Ishikawa (cell line): ENCODE data around the gene ZNF557.

ENCODE experiments used
- CEBPB ChIP-seq: IDR thresholded peaks from 2 replicates; pipeline ENCODE4 v1.6.1; 2012
- CREB1 ChIP-seq: IDR thresholded peaks from 2 replicates; pipeline ENCODE4 v1.6.1; 2012; ENCODE audit warnings: low read depth
- EGR1 ChIP-seq: IDR thresholded peaks from 2 replicates; pipeline ENCODE4 v1.6.1; 2012
- EP300 ChIP-seq: IDR thresholded peaks from 2 replicates; pipeline ENCODE4 v1.6.1; 2012; ENCODE audit warnings: borderline replicate concordance
- FOXM1 ChIP-seq: IDR thresholded peaks from 2 replicates; pipeline ENCODE4 v1.6.1; 2012; ENCODE audit warnings: low read depth, borderline replicate concordance
- NFIC ChIP-seq: IDR thresholded peaks from 2 replicates; pipeline ENCODE4 v1.6.1; 2012
- RAD21 ChIP-seq: IDR thresholded peaks from 2 replicates; pipeline ENCODE4 v1.6.1; 2012; ENCODE audit warnings: low read depth
- TAF1 ChIP-seq: IDR thresholded peaks from 2 replicates; pipeline ENCODE4 v1.6.1; 2012; ENCODE audit warnings: low read depth, mild to moderate bottlenecking
- TCF12 ChIP-seq: IDR thresholded peaks from 2 replicates; pipeline ENCODE4 v1.6.1; 2012; ENCODE audit warnings: low read depth
- TEAD4 ChIP-seq: IDR thresholded peaks from 2 replicates; pipeline ENCODE4 v1.6.1; 2012
- YY1 ChIP-seq: IDR thresholded peaks from 2 replicates; pipeline ENCODE4 v1.6.1; 2012; ENCODE audit warnings: low read depth
- ZBTB7A ChIP-seq: IDR thresholded peaks from 2 replicates; pipeline ENCODE4 v1.6.1; 2012; ENCODE audit warnings: low read depth
- TF ChIP-seq, protein P1 (sequence below): IDR thresholded peaks from 2 replicates; pipeline ENCODE4 v1.6.1; 2012
- TF ChIP-seq, protein P2 (sequence below): IDR thresholded peaks from 2 replicates; pipeline ENCODE4 v1.6.1; 2012; ENCODE audit warnings: low read depth, mild to moderate bottlenecking
- TF ChIP-seq, protein P3 (sequence below): IDR thresholded peaks from 2 replicates; pipeline ENCODE4 v1.6.1; 2012

The ZNF557 gene

DNA sequence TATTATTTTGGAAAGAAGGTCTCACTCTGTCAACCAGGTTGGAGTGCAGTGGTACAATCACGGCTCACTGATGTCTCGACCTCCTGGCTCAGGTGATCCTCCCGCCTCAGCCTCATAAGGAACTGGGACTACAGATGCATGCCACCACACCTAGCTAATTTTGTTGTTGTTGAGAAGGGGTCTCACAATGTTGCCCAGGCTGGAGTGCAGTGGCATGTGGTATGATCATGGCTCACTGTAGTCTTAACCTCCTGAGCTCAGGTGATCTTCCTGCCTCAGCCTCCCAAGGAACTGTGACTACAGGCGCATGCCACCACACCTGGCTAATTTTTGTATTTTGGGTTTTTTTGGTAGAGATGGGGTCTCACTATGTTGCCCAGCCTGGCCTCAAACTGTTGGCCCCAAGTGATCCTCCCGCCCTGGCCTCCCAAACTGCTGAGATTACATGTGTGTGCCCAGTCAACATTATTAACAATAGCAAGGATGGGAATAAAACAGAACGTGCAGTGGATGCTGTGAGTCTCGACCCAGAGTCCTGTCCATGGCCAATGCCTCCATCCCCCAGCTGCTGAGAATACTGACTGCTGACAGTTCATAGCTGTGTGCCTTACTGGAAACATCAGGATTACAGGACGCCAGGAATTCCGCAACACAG, 5.6 kb upstream of the ZNF557 start:
- TF ChIP-seq CREB1 = no peak

DNA sequence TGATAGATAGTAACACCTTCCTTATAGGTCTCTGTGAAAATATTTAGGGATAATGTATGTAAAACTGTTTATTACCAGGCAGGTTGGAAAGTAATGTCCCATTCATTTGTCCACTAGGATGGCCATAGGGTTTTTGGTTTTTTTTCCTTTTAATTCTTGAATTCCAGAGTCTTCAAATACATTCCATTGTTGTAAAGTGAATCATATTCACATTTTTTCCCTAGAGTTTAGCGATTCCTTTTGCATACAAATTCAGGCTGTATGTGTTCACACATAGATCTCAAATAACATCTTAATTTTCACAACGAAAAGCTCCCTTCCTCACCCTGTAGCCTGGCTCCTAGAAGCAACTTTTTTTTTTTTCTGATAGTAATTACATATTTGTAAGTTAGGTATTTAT, 1.8 kb upstream of the ZNF557 start:
- TF ChIP-seq TCF12 (no peak), TAF1 (no peak), ZBTB7A (no peak), CREB1 (no peak), FOXM1 (no peak), EGR1 (no peak), RAD21 (no peak), YY1 (no peak), NFIC (no peak), CEBPB (no peak), TEAD4 (no peak), EP300 (no peak)
- TF ChIP-seq, protein P1, sequence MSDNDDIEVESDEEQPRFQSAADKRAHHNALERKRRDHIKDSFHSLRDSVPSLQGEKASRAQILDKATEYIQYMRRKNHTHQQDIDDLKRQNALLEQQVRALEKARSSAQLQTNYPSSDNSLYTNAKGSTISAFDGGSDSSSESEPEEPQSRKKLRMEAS = no peak
- TF ChIP-seq, protein P2, sequence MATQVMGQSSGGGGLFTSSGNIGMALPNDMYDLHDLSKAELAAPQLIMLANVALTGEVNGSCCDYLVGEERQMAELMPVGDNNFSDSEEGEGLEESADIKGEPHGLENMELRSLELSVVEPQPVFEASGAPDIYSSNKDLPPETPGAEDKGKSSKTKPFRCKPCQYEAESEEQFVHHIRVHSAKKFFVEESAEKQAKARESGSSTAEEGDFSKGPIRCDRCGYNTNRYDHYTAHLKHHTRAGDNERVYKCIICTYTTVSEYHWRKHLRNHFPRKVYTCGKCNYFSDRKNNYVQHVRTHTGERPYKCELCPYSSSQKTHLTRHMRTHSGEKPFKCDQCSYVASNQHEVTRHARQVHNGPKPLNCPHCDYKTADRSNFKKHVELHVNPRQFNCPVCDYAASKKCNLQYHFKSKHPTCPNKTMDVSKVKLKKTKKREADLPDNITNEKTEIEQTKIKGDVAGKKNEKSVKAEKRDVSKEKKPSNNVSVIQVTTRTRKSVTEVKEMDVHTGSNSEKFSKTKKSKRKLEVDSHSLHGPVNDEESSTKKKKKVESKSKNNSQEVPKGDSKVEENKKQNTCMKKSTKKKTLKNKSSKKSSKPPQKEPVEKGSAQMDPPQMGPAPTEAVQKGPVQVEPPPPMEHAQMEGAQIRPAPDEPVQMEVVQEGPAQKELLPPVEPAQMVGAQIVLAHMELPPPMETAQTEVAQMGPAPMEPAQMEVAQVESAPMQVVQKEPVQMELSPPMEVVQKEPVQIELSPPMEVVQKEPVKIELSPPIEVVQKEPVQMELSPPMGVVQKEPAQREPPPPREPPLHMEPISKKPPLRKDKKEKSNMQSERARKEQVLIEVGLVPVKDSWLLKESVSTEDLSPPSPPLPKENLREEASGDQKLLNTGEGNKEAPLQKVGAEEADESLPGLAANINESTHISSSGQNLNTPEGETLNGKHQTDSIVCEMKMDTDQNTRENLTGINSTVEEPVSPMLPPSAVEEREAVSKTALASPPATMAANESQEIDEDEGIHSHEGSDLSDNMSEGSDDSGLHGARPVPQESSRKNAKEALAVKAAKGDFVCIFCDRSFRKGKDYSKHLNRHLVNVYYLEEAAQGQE = no peak
- TF ChIP-seq, protein P3, sequence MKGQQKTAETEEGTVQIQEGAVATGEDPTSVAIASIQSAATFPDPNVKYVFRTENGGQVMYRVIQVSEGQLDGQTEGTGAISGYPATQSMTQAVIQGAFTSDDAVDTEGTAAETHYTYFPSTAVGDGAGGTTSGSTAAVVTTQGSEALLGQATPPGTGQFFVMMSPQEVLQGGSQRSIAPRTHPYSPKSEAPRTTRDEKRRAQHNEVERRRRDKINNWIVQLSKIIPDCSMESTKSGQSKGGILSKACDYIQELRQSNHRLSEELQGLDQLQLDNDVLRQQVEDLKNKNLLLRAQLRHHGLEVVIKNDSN = no peak

DNA sequence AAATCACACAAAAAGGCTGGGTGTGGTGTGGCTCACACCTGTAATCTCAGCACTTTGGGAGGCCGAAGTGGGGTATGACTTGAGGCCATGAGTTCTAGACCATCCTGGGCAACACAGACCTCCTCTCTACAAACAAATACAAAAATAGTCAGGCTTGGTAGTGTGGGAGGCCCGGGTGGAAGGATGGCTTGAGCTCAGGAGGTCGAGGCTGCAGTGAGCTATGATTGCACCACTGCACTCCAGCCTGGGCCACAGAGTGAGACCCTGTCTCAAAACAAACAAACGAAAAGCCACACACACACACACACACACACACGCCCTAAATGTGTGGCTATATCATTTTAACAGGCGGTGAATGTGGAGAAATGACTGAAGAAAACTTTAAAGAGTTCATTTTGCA, 904 bp upstream of the ZNF557 start:
- TF ChIP-seq TAF1 = no peak
- TF ChIP-seq CEBPB = no peak
- TF ChIP-seq CREB1 = no peak
- no peak for TF ChIP-seq RAD21
- TF ChIP-seq EP300 = no peak
- TF ChIP-seq, protein P3 = no peak

DNA sequence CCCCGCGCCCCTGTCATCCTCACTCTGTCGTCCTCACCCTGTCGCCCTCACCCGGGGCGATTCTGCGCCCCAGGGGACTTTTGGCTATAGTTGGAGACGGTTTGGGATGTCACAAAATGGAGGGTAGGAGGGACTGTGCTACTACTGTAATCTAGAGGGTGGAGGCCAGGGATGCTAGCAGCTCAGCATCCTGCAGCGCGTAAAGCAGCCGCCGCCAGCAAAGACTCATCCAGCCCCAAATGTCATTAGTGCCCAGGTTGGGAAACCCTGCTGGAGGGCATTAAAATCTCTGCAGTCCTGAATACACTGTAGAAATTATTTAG, 362 bp downstream of the ZNF557 start:
- no peak for TF ChIP-seq FOXM1
- no peak for TF ChIP-seq CREB1
- TF ChIP-seq CEBPB = no peak
- no peak for TF ChIP-seq NFIC
- no peak for TF ChIP-seq EGR1
- TF ChIP-seq EP300 = no peak
- no peak for TF ChIP-seq TCF12

DNA sequence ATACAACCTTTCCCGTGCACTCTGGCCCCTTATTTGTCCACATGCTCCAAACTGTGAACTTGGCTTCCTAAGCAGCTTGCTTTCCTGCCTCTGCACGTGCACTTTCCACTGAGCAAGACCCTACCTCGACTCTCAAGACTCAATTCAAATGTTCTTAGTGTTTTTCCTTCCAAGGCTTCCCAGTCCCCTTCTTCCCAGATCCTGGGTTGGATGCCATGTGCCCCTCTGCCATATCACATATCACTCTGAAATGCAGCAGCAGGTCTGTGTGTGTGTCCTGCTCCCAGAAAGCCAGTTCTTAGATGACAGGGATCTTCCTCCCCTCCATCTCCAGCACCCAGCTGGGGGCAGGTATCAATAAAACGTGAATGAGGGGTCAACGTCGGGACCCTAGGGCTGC, 3.0 kb downstream of the ZNF557 start:
- TF ChIP-seq EGR1 = no peak
- TF ChIP-seq, protein P3 = no peak
- no peak for TF ChIP-seq RAD21
- TF ChIP-seq, protein P1 = no peak
- no peak for TF ChIP-seq EP300
- TF ChIP-seq CEBPB = no peak

DNA sequence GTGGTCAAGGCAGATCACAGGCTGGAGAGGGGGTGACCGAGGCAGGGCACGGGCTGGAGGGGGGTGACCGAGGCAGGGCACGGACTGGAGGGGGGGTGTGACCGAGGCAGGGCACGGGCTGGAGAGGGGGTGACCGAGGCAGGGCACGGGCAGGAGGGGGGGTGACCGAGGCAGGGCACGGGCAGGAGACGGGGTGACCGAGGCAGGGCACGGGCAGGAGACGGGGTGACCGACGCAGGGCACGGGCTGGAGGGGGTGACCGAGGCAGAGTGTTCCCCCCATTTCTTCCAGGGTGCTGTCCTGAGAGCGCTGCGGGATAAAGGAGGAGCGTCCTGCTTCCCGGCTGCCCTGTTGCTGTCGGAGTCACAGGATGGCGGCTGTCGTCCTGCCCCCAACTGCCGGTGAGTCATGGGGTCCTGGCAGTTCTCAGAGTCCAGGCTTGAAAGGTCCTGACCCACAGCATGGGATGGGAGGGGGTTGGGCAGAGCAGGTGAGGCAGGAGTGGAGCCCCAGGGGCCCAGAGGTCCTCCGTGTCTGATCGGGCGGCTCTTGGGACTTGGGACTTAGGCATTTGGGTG, 5.3 kb downstream of the ZNF557 start:
- TF ChIP-seq RAD21 (no peak), FOXM1 (no peak)
- TF ChIP-seq, protein P1 = no peak

DNA sequence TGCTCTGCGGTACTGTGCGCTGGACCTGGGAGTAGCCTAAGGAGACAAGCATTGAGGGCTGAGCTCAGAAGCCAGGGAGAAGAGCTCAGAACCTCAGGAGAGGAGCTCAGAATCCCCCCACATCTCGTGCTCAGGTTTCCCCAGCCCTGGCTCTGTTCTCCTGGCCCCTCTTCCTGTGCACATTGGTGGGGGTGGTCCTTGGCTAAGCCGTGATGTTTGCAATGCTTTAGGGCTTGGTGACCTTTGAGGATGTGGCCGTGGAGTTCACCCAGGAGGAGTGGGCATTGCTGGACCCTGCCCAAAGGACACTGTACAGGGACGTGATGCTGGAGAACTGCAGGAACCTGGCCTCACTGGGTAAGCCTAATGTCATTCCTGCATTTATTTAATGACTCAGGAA, 6.6 kb downstream of the ZNF557 start:
- TF ChIP-seq EP300 (no peak), CREB1 (no peak), NFIC (no peak), RAD21 (no peak), EGR1 (no peak), ZBTB7A (no peak), TEAD4 (no peak), TAF1 (no peak), CEBPB (no peak), TCF12 (no peak), FOXM1 (no peak), YY1 (no peak)
- TF ChIP-seq, protein P2 = no peak
- TF ChIP-seq, protein P3 = no peak
- TF ChIP-seq, protein P1 = no peak
